GM21360 (cell line): ENCODE measurements around the gene ADAMTS13.

Experiments used
- ATAC-seq: cut with Tn5 transposase; IDR thresholded peaks from one replicate; pipeline ENCODE4 v1.9.1; 2021; ENCODE audit warnings: mild to moderate bottlenecking, moderate library complexity; ENCODE audit not compliant: unreplicated experiment

ADAMTS13 gene

GRCh38 chr9:133470427-133470924, 48.3 kb downstream of the ADAMTS13 start:
- ATAC-seq: no peak

DNA sequence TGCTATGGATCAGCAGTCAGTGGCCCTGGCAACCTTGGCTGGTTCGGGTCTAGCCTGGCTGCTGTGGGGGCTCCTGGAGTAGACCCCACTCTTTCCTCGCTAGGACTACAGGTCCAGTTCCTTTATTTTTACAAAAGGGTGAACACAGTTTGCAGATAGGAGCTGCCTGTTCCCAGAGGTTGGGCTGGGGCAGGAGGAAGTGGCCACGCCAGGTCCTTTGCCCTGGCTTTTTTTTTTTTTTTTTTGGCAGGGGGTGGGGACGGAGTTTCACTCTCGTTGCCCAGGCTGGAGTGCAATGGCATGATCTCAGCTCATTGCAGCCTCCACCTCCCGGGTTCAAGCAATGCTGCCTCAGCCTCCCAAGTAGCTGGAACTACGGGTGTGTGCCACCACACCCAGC, 48.8 kb downstream of the ADAMTS13 start:
- ATAC-seq: no peak

DNA sequence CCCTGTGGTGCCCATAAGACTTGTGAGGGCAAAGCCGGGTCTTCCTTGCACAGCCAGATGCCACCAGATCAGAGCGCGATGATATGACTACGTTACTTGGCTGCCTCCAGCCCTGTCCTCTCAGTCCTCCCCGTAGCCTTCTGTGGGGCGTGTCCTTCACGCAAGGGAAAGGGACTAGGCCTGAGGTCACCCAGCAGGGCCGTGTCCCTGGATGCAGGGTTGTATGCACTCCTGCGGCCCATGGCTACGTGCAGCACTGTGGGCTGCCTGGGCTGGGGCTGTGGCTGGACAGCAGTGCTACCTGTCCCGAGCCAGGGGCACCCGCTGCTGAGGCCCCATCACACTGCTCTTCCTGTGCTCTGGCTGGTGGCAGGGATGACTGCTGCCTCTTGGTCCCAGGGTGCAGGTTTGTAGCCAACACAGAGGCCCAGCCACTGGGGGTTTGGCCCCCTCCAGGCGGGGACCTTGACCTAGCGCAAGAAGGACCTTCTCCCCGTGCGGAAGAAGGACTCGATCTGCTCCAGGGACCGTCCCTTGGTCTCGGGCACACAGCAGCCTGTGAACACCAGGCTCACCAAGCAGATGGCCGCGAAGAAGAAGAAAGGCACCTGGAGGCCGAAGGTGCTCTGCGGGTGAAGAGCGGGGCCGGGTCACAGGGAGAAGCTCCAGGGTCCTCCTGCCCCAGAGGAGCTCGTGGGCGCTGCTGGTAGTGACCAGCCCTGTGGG, 49.5 kb downstream of the ADAMTS13 start:
- ATAC-seq: no peak

DNA sequence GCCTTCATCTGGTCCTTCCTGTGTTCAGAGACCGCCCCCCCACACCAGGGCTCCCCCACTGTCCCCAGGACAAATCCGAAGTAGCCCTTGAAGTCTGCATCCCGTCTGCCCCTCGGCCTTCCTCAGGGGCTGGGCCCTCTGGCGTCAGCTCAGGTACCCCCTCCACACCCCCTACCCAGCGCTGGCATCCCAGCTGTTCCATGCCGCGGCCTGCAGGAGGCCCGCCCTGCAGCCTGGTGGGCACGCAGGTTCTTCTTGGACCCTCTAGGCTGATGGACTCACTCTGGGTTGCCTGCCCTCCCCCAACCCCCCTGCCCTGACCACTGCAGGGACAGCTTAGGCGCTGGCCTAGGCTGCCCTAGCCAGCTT, 50.1 kb downstream of the ADAMTS13 start:
- no peak for ATAC-seq

DNA sequence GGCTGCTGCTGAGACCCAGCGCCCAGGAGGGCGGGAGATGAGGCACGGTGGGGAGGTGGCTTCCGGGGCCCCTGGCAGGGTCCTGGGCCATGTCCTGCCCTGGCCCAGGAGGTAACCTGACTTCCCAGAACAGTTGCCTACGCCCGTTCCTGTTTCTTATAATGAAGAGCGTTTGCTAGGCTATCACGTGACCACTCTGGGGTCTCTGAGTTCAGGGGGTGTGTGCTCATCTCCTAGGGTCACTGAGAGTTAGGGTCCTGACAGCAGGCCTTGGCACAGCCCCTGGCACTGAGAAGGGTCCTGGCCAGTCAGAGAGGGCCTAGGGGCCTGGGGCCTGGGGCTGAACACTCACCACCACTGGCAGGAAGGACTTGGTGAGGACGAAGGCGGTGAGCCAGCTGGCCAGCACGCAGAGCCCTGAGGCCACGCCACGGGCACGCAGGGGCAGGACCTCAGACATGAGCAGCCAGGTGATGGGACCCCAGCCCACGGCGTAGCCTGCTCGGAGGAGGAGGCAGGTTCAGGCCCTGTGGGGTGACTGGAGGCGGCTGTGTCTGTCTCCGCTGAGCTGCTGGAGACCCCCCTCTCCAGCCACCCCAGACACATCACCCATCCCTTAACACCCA, 50.7 kb downstream of the ADAMTS13 start:
- ATAC-seq: no peak

DNA sequence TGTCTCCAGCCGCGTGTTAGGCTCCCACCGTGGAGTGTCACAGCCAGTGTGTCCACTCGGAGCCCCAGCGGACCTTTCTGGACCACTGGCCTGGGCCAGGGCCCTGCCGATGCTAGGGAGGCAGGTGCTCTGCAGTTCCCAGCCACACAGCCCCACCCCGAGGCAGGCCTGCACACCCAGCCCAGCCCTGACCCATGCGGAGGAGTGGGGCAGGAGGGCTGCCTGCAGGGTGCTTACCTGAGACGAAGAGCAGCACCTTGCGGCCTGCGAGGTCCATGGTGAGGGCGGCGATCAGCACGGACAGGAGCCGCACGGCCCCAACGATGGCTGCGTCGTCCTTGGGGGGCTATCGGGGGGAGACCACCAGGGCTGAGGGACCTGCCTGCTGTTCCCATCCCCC, 51.6 kb downstream of the ADAMTS13 start:
- ATAC-seq: no peak

DNA sequence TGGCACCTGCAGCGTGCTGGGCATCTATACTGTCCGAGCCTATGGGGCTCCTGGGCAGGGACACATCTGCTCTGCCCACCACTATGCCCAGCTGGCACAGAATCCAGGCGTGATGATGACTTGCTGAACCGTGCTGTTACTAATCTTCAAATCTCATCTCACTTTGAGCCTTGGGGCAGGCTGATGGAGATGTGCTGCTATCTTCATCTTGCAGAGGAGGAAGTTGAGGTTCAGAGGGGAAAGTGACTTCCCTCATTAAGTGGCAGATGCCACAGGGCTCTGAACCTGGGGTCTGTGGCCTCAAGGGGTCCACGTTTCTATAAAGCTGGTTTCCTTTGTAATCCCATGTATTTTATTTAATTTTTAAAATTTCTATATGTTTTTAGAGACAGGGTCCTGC, 52.0 kb downstream of the ADAMTS13 start:
- ATAC-seq: no peak

- ATAC-seq: no peak
Observed at GRCh38 chr9:133474853-133475252, 52.7 kb downstream of the ADAMTS13 start.

DNA sequence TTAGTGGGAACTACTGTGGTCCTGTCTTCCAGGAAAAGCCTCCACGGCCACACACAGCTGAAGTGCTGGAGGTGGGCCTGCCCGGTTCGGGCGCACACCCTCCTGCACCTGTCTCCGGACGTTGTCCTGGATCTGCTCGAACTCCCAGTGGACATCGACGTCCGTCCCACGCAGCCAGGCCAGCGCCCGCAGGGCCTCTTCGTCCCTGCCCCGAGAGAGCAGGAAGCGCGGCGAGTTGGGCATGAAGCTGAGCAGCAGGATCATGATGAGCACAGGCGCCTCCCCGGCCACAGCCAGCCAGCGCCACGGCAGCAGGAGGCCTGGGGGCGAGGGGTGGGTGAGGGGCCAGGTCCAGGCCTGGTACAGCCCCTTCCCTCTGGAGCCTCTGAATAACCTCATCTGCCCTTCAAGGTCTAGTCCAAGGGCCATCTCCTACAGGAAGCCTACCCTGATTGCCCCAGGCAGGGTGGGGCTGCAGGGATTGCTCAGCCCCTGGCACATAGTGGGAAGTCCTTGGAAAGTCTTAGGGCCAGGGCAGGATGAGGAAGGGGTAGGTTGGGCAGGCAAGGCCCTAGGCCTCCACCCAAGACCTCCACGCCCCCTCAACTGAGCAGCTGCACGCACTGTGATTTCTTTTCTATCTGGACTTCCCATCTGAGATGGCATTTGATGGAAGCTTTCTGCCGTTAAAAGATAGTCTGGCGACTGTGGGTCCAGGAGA, 53.3 kb downstream of the ADAMTS13 start:
- ATAC-seq: no peak

GRCh38 chr9:133476036-133476931, 54.1 kb downstream of the ADAMTS13 start:
- no peak for ATAC-seq

GRCh38 chr9:133476941-133477340, 54.8 kb downstream of the ADAMTS13 start:
- no peak for ATAC-seq

DNA sequence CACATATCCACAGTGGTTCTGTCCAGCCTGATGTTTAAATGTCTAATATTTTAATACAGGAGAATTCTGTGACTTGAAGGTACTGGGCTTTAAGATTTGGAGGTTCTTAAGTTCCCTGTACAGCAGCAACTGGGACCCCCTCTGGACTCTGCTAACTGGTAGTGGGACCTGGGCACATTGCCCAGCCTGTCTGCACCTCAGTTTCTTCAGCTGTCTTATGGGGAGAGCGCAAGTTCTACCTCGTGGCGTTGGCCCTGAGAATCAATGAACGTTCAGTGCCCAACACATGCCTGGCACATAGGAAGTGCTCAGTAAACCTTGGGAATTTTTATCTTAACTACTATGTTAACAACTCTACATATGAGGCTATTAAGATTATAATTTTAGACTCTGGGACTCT, 55.3 kb downstream of the ADAMTS13 start:
- ATAC-seq: no peak

DNA sequence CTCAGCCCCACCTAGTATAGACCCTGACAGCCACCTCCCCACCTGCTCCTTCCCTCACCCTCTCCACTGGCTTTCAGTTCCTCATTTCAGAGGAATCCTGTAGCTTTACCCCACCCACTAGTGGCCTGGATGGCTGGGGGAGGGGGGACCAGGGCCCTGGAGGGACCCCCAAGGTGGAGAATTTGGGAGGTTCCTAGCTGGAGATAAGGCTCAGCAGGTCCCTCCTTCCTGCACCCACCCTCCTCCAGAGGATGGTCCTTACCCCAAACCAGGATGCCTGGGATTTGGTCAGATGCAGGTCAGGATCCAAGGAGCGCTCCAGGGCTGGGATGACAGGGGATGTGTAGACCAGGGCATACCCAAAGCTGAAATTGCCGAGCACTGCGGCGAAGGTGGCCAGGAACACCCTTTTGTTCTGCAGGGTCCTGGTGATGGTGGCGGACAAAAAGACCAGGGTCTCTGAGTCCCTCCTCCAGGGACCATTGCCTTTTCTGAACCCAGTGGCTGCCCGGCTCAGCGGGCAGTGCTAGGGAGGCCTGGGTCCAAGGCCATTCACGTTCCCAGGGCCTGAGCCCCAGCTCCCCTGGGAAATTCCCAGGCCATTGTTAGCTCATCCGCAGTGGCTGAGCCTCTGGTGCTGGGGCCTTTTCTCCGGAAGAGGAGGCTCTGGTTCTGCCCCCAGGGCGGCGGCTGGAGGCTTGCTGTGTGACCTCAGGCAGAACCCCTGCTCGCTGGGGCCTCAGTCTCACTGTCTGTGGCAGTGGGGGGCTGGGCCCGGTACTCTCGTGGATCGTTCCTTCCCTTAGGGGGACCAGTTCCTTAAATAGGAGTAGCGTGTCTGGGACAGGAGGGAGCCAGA, 56.1 kb downstream of the ADAMTS13 start:
- peak; percentile 20 for ATAC-seq

DNA sequence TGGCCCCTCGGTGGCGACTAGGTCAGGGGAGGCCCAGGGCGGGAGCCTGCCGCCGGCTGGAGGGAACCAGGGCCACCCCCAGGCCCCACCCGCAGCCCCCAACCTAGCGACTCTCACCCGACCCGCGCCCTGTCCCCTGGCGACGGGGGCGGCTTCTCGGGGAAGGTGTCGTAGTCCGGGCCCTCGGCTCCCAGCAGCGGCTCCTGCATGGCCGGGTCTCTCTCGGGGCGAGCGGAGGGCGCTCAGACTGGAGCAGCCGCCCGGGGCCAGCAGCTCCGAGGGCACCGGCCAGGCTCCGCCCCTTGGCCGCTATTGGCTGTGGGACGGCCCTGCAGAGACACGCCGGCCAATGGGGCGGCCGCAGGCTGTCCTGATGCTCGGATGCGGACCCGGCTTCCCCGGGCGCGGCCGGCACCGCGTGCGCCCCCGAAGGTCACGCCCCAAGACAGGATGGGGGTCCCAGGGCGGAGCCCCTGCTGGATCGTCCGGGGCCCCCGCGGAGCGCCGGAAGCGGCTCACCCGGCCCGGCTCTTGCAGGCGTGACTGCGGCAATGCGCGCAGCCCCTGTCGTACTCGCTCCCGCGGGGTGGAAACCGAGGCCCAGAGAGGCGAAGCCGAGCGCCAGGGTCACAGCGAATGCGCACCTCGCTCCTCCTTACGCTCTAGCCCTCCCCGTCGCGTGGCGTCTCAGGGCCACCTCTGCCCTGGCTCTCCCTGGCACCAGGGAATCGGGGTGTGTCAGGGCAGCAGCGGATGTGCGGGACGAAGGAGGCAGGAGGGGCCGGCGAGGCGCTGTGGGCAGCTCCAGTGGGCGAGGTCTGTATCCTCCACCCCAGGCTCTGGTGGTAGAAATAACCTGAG, 56.9 kb downstream of the ADAMTS13 start, which contains the start of gene SLC2A6:
SLC2A6 (minus strand) TSS at position 249 of the 861 bp plus-strand sequence; CDS start at position 209, 40 bp downstream.
- peak; percentile 79 for ATAC-seq

DNA sequence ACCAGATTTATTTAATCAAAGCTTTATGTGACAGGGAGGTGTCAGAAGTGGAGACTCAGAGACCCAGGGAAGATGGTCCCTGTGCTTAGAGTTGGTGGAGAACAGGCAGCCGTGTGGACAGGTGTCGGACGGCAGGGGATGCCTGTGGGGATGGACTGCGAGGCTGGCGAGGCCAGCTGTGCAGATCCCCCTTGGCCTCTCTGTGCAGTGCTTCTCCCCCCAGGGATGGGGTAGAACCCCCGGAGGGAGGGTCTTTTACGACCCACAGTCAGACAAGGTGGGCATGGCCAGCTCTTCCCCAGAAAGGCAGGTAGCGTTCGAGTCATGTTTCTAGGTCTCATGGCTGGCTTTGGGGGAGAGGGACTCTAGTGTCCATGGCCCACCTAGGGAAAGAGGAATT, 61.4 kb downstream of the ADAMTS13 start:
- ATAC-seq: no peak

DNA sequence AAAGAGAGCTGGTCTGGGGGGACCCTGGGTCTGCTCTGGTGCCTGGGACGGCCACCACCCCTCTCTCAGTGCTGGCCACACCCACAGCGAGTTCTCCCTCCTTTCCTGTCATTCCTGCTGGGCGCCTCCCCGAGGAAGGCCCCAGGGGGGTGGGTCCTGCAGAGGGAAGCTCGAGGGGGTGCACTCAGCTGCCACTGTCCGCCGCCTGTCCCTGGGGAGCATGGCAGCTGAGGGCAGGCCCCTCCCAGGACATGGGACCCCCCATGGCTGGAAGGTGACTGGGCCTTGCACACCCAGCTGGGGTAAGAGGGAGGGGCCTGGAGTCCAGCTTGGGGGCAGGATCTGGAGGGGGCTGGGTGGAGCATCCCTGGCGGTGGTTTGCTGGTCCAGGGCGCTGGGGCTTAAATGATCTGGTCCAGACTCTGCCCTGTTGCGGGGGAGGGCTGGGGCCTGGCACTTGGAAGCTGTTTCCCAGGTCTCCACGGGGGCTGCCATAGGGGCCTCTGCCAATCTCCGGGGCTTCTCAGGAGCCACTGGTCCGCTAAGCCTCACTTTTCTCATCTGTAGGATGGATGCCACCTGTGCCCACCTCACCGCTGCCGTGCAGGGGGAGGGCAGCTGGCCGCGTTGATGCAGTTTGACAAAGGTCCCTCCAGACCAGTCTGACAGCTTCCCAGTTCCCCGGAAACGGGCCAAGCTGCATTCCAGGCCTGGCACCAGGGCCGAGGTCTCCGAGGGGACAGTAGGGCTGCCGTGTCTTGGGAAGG, 62.7 kb downstream of the ADAMTS13 start:
- ATAC-seq: no peak

DNA sequence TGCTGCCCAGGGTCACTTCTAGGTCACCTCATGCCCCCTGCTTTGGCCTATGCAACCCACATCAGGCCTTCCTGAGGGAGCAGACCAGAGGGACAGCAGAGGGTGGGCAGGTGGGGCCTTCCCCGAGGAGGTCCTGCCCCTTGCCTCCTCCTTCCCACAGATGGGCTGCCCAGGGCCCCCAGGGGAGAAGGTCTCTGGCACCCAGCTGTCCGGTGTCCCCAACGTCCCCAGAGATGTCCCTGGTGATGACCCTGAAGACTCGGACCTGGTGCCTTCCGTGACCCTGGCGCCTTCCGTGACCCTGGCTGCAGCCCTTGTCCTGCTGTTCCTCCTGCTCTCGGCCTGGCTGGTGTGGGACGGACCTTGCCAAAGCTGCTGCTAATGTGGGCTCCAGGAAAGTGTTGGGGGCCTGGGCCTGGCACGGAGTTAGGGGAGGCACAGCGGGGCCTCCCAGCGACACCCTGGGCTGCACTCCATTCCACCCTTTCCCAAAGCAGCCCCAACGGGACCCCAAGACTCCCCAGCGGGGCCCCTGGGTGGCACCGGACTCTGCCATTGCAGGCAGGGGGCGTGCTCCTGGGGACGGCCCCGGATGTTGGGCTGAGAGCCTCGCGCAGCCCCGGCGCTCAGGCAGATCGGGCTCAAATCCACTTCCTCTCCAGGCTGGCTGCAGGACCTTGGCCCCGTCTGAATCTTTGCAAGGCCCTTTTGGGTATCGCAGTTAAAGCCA, 63.5 kb downstream of the ADAMTS13 start:
- ATAC-seq: no peak

GRCh38 chr9:133487331-133487725, 65.2 kb downstream of the ADAMTS13 start:
- ATAC-seq: no peak
